K562 (cell line): Measurements from ENCODE around the gene KLHL18. TPM values are rescaled to one million over a fixed set of nuclear protein-coding genes. Genes with fewer than 3 reads are reported as not detected.
A peak's percentile ranks its signal among the peaks of the same experiment; 100 is the strongest.

ENCODE experiments used
- CREBBP ChIP-seq: IDR thresholded peaks from one replicate; pipeline ENCODE4 v1.6.1; 2012; ENCODE audit warnings: low read depth, mild to moderate bottlenecking, control low read depth, inconsistent platforms, low read length
- DMBX1 ChIP-seq: fragments of 250-450 bp; sonication (Bioruptor Pico); IDR thresholded peaks from 2 replicates; pipeline ENCODE4 v1.8.0; 2022; ENCODE audit warnings: inconsistent platforms, mild to moderate bottlenecking, moderate library complexity, borderline replicate concordance
- GTF2A2 ChIP-seq: IDR thresholded peaks from 2 replicates; pipeline ENCODE4 v1.6.1; 2016; ENCODE audit warnings: mild to moderate bottlenecking, missing genetic modification characterization, missing compliant biosample characterization
- JUND ChIP-seq, 2 experiments: IDR thresholded peaks; 2 replicates in 1 of 2; 3 replicates in 1 of 2; pipeline ENCODE4 v1.6.1; 2011; ENCODE audit warnings: borderline replicate concordance in 2 of 2, low read depth in 2 of 2, low read length in 2 of 2, improper control_type of control experiment in 1 of 2, missing biosample characterization in 1 of 2, missing genetic modification characterization in 1 of 2, missing genetic modification reagents in 1 of 2
- MAZ ChIP-seq, 2 experiments: fragments of 450-650 bp in 1 of 2; sonication (generic) in 1 of 2; formaldehyde crosslinking; IDR thresholded peaks in 1 of 2; conservative IDR thresholded peaks in 1 of 2; 2 replicates each; pipeline versions ENCODE4 v1.4.0 to v1.5.0; 2020; ENCODE audit warnings: mild to moderate bottlenecking in 1 of 2, missing genetic modification reagents in 1 of 2
- PTTG1 ChIP-seq: fragments of 450-650 bp; IDR thresholded peaks from 2 replicates; pipeline ENCODE4 v1.6.1; 2016; ENCODE audit warnings: low read depth, mild to moderate bottlenecking, missing genetic modification characterization, missing compliant biosample characterization
- RBM17 ChIP-seq: fragments of 200-400 bp; formaldehyde crosslinking; IDR thresholded peaks from 2 replicates; pipeline ENCODE4 v1.6.1; 2017; ENCODE audit warnings: low read depth, mild to moderate bottlenecking, low read length, borderline replicate concordance
- RFX5 ChIP-seq: IDR thresholded peaks from 2 replicates; pipeline ENCODE4 v1.6.1; 2011; ENCODE audit warnings: low read depth, mild to moderate bottlenecking, improper control_type of control experiment, low read length
- TEAD4 ChIP-seq, 2 experiments: sonication (generic) in 1 of 2; formaldehyde crosslinking in 1 of 2; IDR thresholded peaks; 2 replicates each; pipeline versions ENCODE4 v1.6.1 to v1.8.0; 2012 to 2022; ENCODE audit warnings: borderline replicate concordance in 1 of 2, inconsistent platforms in 1 of 2, low read length in 1 of 2, mild to moderate bottlenecking in 1 of 2, missing genetic modification reagents in 1 of 2
- ZBTB7A ChIP-seq: IDR thresholded peaks from 2 replicates; pipeline ENCODE4 v1.6.1; 2011; ENCODE audit warnings: low read depth, mild to moderate bottlenecking, low read length, moderate library complexity, borderline replicate concordance; ENCODE audit not compliant: control insufficient read depth
- ZNF324 ChIP-seq: fragments of 250-450 bp; sonication (Bioruptor Pico); IDR thresholded peaks from 2 replicates; pipeline ENCODE4 v1.4.0; 2020; ENCODE audit warnings: mild to moderate bottlenecking
- ZNF507 ChIP-seq: conservative IDR thresholded peaks from 2 replicates; pipeline ENCODE4 v1.6.1; 2017; ENCODE audit warnings: missing genetic modification characterization, missing compliant biosample characterization
- ZNF696 ChIP-seq: fragments of 250-450 bp; sonication (Bioruptor Pico); conservative IDR thresholded peaks from 2 replicates; pipeline ENCODE4 v1.4.0; 2020; ENCODE audit warnings: mild to moderate bottlenecking, moderate library complexity
- ZNF76 ChIP-seq: fragments of 250-450 bp; sonication (Bioruptor Pico); IDR thresholded peaks from 2 replicates; pipeline ENCODE4 v1.4.0; 2020; ENCODE audit warnings: mild to moderate bottlenecking, moderate library complexity, borderline replicate concordance
- polyA plus RNA-seq, 8 experiments: library from polyadenylated mRNA; depleted of rRNA in 4 of 8; stranded (reverse) in 5 of 8; unstranded in 3 of 8; fragments of >200 nt; fragmentation: Nextera tagmentation in 2 of 8; fragmentation: Illumina TruSeq in 1 of 8; extraction: Ambion mirVana in 2 of 8; extraction: Trizol in 1 of 8; gene quantifications; 2 replicates each; pipeline versions ENCODE4 v1.2.1 to v1.2.3, GENCODE V29; 2011 to 2014; ENCODE audit warnings: inconsistent platforms in 1 of 8, missing spikeins in 1 of 8
- total RNA-seq, 7 experiments: library from RNA; depleted of rRNA in 6 of 7; stranded (reverse); fragments of >200 nt in 6 of 7; fragmentation: Illumina TruSeq in 2 of 7; extraction: Trizol in 2 of 7; gene quantifications; 2 replicates each; pipeline versions ENCODE4 v1.2.1 to v1.2.3, GENCODE V29; 2011 to 2021; ENCODE audit warnings: low replicate concordance in 1 of 7
- TF ChIP-seq, protein P1 (sequence below), 2 experiments: IDR thresholded peaks; 2 replicates each; pipeline ENCODE4 v1.6.1; 2012; ENCODE audit warnings: improper control_type of control experiment in 2 of 2, low read depth in 2 of 2, low read length in 2 of 2, borderline replicate concordance in 1 of 2
- TF ChIP-seq, protein P2 (sequence below): sonication (generic); formaldehyde crosslinking; IDR thresholded peaks from 2 replicates; pipeline ENCODE4 v1.8.0; 2022; ENCODE audit warnings: mild to moderate bottlenecking, missing genetic modification reagents
- TF ChIP-seq, protein P3 (sequence below): sonication (generic); formaldehyde crosslinking; IDR thresholded peaks from 2 replicates; pipeline ENCODE4 v1.5.0; 2020; ENCODE audit warnings: missing genetic modification reagents
- TF ChIP-seq, protein P4 (sequence below): fragments of 450-650 bp; formaldehyde crosslinking; IDR thresholded peaks from 2 replicates; pipeline ENCODE4 v1.4.0; 2020; ENCODE audit warnings: mild to moderate bottlenecking, mixed read lengths

The KLHL18 gene
- total and polyA plus RNA-seq, 9 of the 15 experiments (the other 6 are each of a cell fraction or from before 2014, with no cell fraction given): 26.7 to 97.5 (median 48.7) TPM

DNA sequence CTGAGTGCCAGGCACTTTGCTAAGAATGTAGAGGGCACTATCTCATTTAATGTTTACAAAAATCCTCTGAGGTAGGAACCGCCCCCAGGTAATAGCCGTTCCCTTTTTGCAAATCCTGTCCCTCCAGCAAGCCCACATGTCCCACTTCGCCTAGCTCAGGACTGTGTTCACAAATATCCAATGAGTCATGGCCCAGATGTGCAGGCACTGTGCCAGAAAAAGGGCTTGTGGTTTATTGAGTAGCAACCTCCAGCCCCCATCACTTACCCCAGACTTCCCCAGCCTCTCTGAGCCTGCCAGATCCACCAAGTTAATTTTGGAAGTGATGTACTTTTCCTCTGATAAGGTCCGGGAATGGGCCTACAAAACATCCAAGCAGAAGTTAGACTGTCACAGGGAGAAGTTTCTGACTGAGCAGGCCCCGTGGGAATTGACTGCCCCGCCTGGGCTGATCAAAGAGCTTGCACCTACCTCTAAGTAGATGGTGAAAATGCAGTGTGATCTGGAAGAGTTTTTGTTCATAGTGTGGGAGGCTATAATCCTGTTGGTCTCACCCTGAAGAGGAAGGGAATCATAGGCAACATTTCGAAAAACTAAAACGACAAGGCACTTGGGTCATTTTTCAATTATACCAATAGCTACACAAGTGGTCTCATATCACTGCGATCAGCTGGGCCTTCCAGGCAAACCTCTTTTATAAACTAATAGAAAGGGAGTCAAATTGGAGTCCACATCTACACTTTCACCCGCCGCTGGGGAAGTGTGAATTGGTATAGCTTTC lies 15.8 kb upstream of the KLHL18 start (continued):
- TF ChIP-seq RFX5 (no peak), ZNF507 (tag) (no peak), JUND (IDR thresholded peaks at IDR 0.05; ENCODE audit: borderline replicate concordance, low read depth, low read length) (peak; percentile 99), JUND (tag; IDR thresholded peaks at IDR 0.05; ENCODE audit: borderline replicate concordance, low read depth, low read length) (peak; percentile 98; the same call in 2 of the 3 replicates), PTTG1 (tag) (no peak), ZNF76 (CRISPR knock-in tag) (no peak), MAZ (CRISPR knock-in tag; conservative IDR thresholded peaks at IDR 0.05 in 1 of 2, IDR thresholded peaks at IDR 0.05 in 1 of 2) (peak in 1 of 2 experiments; percentile 75; a peak in 2 of 4 replicates), GTF2A2 (tag) (no peak), RBM17 (no peak), TEAD4 (IDR thresholded peaks at IDR 0.05; ENCODE audit: low read length) (peak; percentile 86), TEAD4 (CRISPR knock-in tag; IDR thresholded peaks at IDR 0.05; ENCODE audit: borderline replicate concordance) (no peak), CREBBP (no peak), ZNF696 (CRISPR knock-in tag) (no peak), DMBX1 (CRISPR knock-in tag) (no peak), ZBTB7A (no peak), ZNF324 (CRISPR knock-in tag) (no peak)
- TF ChIP-seq, protein P1, sequence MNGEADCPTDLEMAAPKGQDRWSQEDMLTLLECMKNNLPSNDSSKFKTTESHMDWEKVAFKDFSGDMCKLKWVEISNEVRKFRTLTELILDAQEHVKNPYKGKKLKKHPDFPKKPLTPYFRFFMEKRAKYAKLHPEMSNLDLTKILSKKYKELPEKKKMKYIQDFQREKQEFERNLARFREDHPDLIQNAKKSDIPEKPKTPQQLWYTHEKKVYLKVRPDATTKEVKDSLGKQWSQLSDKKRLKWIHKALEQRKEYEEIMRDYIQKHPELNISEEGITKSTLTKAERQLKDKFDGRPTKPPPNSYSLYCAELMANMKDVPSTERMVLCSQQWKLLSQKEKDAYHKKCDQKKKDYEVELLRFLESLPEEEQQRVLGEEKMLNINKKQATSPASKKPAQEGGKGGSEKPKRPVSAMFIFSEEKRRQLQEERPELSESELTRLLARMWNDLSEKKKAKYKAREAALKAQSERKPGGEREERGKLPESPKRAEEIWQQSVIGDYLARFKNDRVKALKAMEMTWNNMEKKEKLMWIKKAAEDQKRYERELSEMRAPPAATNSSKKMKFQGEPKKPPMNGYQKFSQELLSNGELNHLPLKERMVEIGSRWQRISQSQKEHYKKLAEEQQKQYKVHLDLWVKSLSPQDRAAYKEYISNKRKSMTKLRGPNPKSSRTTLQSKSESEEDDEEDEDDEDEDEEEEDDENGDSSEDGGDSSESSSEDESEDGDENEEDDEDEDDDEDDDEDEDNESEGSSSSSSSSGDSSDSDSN (IDR thresholded peaks at IDR 0.05; ENCODE audit: borderline replicate concordance in 1 of 2, low read depth in 2 of 2, low read length in 2 of 2): peak in 1 of 2 experiments; percentile 63; a peak in 1 of 4 replicates
- TF ChIP-seq, protein P2, sequence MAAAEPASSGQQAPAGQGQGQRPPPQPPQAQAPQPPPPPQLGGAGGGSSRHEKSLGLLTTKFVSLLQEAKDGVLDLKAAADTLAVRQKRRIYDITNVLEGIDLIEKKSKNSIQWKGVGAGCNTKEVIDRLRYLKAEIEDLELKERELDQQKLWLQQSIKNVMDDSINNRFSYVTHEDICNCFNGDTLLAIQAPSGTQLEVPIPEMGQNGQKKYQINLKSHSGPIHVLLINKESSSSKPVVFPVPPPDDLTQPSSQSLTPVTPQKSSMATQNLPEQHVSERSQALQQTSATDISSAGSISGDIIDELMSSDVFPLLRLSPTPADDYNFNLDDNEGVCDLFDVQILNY (CRISPR knock-in tag): no peak
- TF ChIP-seq, protein P3, sequence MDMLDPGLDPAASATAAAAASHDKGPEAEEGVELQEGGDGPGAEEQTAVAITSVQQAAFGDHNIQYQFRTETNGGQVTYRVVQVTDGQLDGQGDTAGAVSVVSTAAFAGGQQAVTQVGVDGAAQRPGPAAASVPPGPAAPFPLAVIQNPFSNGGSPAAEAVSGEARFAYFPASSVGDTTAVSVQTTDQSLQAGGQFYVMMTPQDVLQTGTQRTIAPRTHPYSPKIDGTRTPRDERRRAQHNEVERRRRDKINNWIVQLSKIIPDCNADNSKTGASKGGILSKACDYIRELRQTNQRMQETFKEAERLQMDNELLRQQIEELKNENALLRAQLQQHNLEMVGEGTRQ (CRISPR knock-in tag): no peak; the same call in 1 of the 2 replicates
- TF ChIP-seq, protein P4, sequence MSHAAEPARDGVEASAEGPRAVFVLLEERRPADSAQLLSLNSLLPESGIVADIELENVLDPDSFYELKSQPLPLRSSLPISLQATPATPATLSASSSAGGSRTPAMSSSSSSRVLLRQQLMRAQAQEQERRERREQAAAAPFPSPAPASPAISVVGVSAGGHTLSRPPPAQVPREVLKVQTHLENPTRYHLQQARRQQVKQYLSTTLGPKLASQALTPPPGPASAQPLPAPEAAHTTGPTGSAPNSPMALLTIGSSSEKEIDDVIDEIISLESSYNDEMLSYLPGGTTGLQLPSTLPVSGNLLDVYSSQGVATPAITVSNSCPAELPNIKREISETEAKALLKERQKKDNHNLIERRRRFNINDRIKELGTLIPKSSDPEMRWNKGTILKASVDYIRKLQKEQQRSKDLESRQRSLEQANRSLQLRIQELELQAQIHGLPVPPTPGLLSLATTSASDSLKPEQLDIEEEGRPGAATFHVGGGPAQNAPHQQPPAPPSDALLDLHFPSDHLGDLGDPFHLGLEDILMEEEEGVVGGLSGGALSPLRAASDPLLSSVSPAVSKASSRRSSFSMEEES (CRISPR knock-in tag): no peak
